CD4-positive, alpha-beta T cell (primary cell): Measurements from ENCODE around the gene UBTD1. TPM values are rescaled to one million over a fixed set of nuclear protein-coding genes. Genes with fewer than 3 reads are reported as not detected.

ENCODE experiments used
- ATAC-seq: fragments of 200-7000 bp; cut with Tn5 transposase; one replicate; pipeline ENCODE4 v1.10.0; 2022; ENCODE audit warnings: mild to moderate bottlenecking; ENCODE audit not compliant: poor library complexity
- CTCF ChIA-PET: fragments of 350-600 bp; sonication (Branson Sonifier 250); formaldehyde crosslinking; loops from one replicate; lab custom pipeline; 2021; ENCODE audit warnings: antibody characterized with exemption, inconsistent platforms; lab: Charles Lee
- POLR2A ChIA-PET: fragments of 350-600 bp; sonication (Branson Sonifier 250); formaldehyde crosslinking; loops from one replicate; lab custom pipeline; 2021; ENCODE audit warnings: antibody characterized with exemption, inconsistent platforms; lab: Charles Lee
- DNase-seq, 14 experiments: peaks; one replicate each; pipeline ENCODE4 v3.0.0-alpha.2; 2013 to 2020; ENCODE audit warnings: mixed read lengths in 2 of 14
- H3K27ac ChIP-seq, 2 donors: one replicate each; pipeline versions ENCODE4 v1.5.1 to v1.7.0; 2013; ENCODE audit warnings: low read length in 2 of 2, low read depth in 1 of 2, mild to moderate bottlenecking in 1 of 2
- H3K27me3 ChIP-seq, 2 experiments: 1 replicate in 1 of 2; 2 replicates in 1 of 2; pipeline versions ENCODE4 v1.6.1 to v1.7.0; 2013; ENCODE audit warnings: low read length in 2 of 2, control low read depth in 1 of 2, mild to moderate bottlenecking in 1 of 2, moderate library complexity in 1 of 2; ENCODE audit not compliant: insufficient read depth in 2 of 2, control insufficient read depth in 1 of 2
- H3K36me3 ChIP-seq: one replicate; pipeline ENCODE4 v1.6.1; 2013; ENCODE audit warnings: low read length, control low read depth; ENCODE audit not compliant: insufficient read depth
- H3K4me1 ChIP-seq: one replicate; pipeline ENCODE4 v1.6.1; 2013; ENCODE audit warnings: low read length, control low read depth; ENCODE audit not compliant: insufficient read depth
- H3K4me3 ChIP-seq: one replicate; pipeline ENCODE4 v1.5.1; 2013; ENCODE audit warnings: mild to moderate bottlenecking, low read length, moderate library complexity
- H3K9me3 ChIP-seq, 2 experiments: 1 replicate in 1 of 2; 2 replicates in 1 of 2; pipeline versions ENCODE4 v1.6.1 to v1.7.0; 2013; ENCODE audit warnings: low read length in 2 of 2, mild to moderate bottlenecking in 2 of 2, control low read depth in 1 of 2, moderate library complexity in 1 of 2; ENCODE audit not compliant: control insufficient read depth in 1 of 2, insufficient read depth in 1 of 2
- H3K27ac Mint-ChIP-seq: one replicate; pipeline ENCODE4 v1.8.0; 2020; ENCODE audit warnings: mixed read lengths
- H3K27me3 Mint-ChIP-seq: one replicate; pipeline ENCODE4 v1.8.0; 2021; ENCODE audit warnings: mixed read lengths
- H3K36me3 Mint-ChIP-seq: one replicate; pipeline ENCODE4 v1.8.0; 2021; ENCODE audit warnings: low read depth, mixed read lengths
- H3K4me1 Mint-ChIP-seq: one replicate; pipeline ENCODE4 v1.8.0; 2021; ENCODE audit warnings: low read depth, mixed read lengths
- H3K4me3 Mint-ChIP-seq: one replicate; pipeline ENCODE4 v1.8.0; 2020; ENCODE audit warnings: mild to moderate bottlenecking, mixed read lengths
- H3K9me3 Mint-ChIP-seq: one replicate; pipeline ENCODE4 v1.8.0; 2020; ENCODE audit warnings: mixed read lengths
- CTCF ChIP-seq: fragments of 200-600 bp; IDR thresholded peaks from one replicate; pipeline ENCODE4 v1.8.0; 2022; ENCODE audit warnings: antibody characterized with exemption, mild to moderate bottlenecking
- intact Hi-C, 2 experiments: fragments of 100-400 bp; cut with DNase I in 1 of 2; cut with micrococcal nuclease in 1 of 2; formaldehyde crosslinking; loops; one replicate each; pipeline versions ENCODE4 v1.15.1 to v1.9.0; 2023 to 2025; cut with DNase I, micrococcal nuclease
- total RNA-seq, 174 experiments: library from RNA in 2 of 174; stranded (reverse) in 2 of 174; gene quantifications; one replicate each; pipeline ENCODE4 v1.2.3 and lab custom pipeline; 2021 to 2026

UBTD1 gene
- total RNA-seq, 2 experiments from 2014 or later, result 0.56 to 0.80 TPM

DNA sequence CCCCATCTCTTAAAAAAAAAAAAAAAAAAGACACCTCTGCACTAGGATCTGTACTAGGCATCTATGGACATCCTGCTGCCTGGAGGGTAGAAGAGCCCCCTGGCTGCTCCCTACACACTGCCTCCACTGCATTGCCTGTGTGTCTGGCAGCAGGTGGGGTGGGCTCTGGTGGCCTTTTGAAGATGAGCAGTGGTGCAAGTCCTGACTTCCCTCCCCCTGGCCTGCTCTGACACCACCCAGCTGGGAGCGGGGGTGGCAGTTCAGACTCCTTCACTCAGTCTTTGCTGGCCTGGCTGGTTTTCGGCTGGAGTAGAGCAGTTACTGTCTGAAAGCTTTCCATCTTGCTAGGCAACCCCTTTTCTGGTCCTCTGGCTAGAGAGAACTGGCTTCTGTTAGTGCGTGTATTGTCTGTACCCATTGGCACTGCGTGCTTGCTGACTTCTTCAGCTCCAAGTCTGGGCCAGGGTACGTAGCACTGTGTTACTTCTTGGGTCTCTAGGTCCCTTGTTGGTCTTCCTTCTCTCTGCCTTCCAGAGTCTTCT is 108.4 kb downstream of the UBTD1 start:
- DNase-seq (no peak), ATAC-seq (no peak)
- CTCF ChIA-PET, result no interaction called here
- Mint-ChIP-seq H3K27me3 (no peaks in the 10 kb centered on the region), H3K9me3 (no peaks in the 10 kb centered on the region), H3K4me1 (no peaks in the 10 kb centered on the region), H3K36me3 (no peaks in the 10 kb centered on the region), H3K27ac (no peak overlapping the region), H3K4me3 (no peak overlapping the region)
- H3K27ac ChIP-seq, result no peak overlapping the region
- peaks cover 0 to 4% of the 10 kb centered on the region in 2 experiments for H3K27me3 ChIP-seq
- no peaks in the 10 kb centered on the region for H3K9me3 ChIP-seq
- H3K4me1 ChIP-seq, result no peaks in the 10 kb centered on the region
- POLR2A ChIA-PET, result no interaction called here
- H3K36me3 ChIP-seq, result no peaks in the 10 kb centered on the region
- no peak overlapping the region for H3K4me3 ChIP-seq
- intact Hi-C loops, result no loop called here
- TF ChIP-seq CTCF, result no peak

- Histone ChIP-seq H3K36me3 (no peaks in the 10 kb centered on the region), H3K27me3 (peaks cover 0 to 4% of the 10 kb centered on the region in 2 experiments), H3K9me3 (no peaks in the 10 kb centered on the region), H3K27ac (no peak overlapping the region), H3K4me1 (no peaks in the 10 kb centered on the region), H3K4me3 (no peak overlapping the region)
- DNase-seq (no peak), ATAC-seq (no peak)
- Mint-ChIP-seq H3K27ac (no peak overlapping the region), H3K4me3 (no peak overlapping the region), H3K4me1 (no peaks in the 10 kb centered on the region), H3K27me3 (no peaks in the 10 kb centered on the region), H3K9me3 (no peaks in the 10 kb centered on the region), H3K36me3 (no peaks in the 10 kb centered on the region)
- POLR2A ChIA-PET, result no interaction called here
- no peak for TF ChIP-seq CTCF
- intact Hi-C loops, result no loop called here
- CTCF ChIA-PET, result interaction anchor here (1.5 kb wide), 1 partner anchor 37 kb away, joined by 4 read pairs; no protein-coding TSS in a partner anchor
Measured at GRCh38 chr10:97608991-97609561, 110.4 kb downstream of the UBTD1 start.

- Histone ChIP-seq H3K27ac (no peak overlapping the region), H3K4me1 (no peaks in the 10 kb centered on the region), H3K27me3 (peaks cover 0 to 4% of the 10 kb centered on the region in 2 experiments), H3K36me3 (no peaks in the 10 kb centered on the region), H3K4me3 (no peak overlapping the region), H3K9me3 (no peaks in the 10 kb centered on the region)
- H3K36me3 Mint-ChIP-seq, result no peaks in the 10 kb centered on the region
- ChIA-PET POLR2A (no interaction called here), CTCF (no interaction called here)
- intact Hi-C loops, result no loop called here
- H3K4me1 Mint-ChIP-seq, result no peaks in the 10 kb centered on the region
- DNase-seq (no peak), ATAC-seq (no peak)
- no peak overlapping the region for H3K4me3 Mint-ChIP-seq
- H3K27me3 Mint-ChIP-seq, result no peaks in the 10 kb centered on the region
- H3K9me3 Mint-ChIP-seq, result no peaks in the 10 kb centered on the region
- TF ChIP-seq CTCF, result no peak
- no peak overlapping the region for H3K27ac Mint-ChIP-seq
Measured at GRCh38 chr10:97611473-97611872, 112.7 kb downstream of the UBTD1 start.
